Stimulated activated CD4-positive, alpha-beta T cell treated with anti-CD3 and anti-CD28 coated beads, Interleukin-15, amount 100 ng/mL, for 24 hours (primary cell): ENCODE data around the gene KIFC1.
"Not testable (repeated sequence)": the region's sequence is repeated elsewhere in the genome, so short reads cannot be mapped to it uniquely, and the experiment has no call there.

Experiments used
- DNase-seq: peaks from one replicate; pipeline ENCODE4 v3.0.0-alpha.2; 2020

Gene KIFC1

GRCh38 chr6:33391278-33391921, at the start of gene KIFC1:
TSS of gene KIFC1 (plus strand) at chr6:33391823. CDS start at chr6:33391986, 163 bp downstream.
- peak; percentile 99 for DNase-seq

- peak; percentile 11 for DNase-seq
Measured at GRCh38 chr6:33343606-33343952, 48.0 kb upstream of the KIFC1 start.

GRCh38 chr6:33343953-33344611, 47.5 kb upstream of the KIFC1 start:
- DNase-seq = peak; percentile 29

GRCh38 chr6:33344701-33345697, 46.6 kb upstream of the KIFC1 start:
- peak; percentile 69 for DNase-seq

- not testable (repeated sequence) for DNase-seq
Measured at GRCh38 chr6:33346972-33347371, 44.7 kb upstream of the KIFC1 start.

- DNase-seq = no peak
Measured at GRCh38 chr6:33347816-33348215, 43.8 kb upstream of the KIFC1 start.

GRCh38 chr6:33355860-33356259, 35.8 kb upstream of the KIFC1 start:
- DNase-seq = not testable (repeated sequence)

GRCh38 chr6:33356295-33356694, 35.3 kb upstream of the KIFC1 start:
- no peak for DNase-seq

GRCh38 chr6:33357160-33357871, 34.3 kb upstream of the KIFC1 start:
- not testable (repeated sequence) for DNase-seq

GRCh38 chr6:33359331-33359730, 32.3 kb upstream of the KIFC1 start:
- no peak for DNase-seq

GRCh38 chr6:33363486-33363885, 28.1 kb upstream of the KIFC1 start:
- DNase-seq = not testable (repeated sequence)

- not testable (repeated sequence) for DNase-seq
Measured at GRCh38 chr6:33364475-33365205, 27.0 kb upstream of the KIFC1 start.

- not testable (repeated sequence) for DNase-seq
Measured at GRCh38 chr6:33365206-33365971, 26.2 kb upstream of the KIFC1 start.

- DNase-seq = no peak
Measured at GRCh38 chr6:33367009-33367714, 24.5 kb upstream of the KIFC1 start.

- not testable (repeated sequence) for DNase-seq
Measured at GRCh38 chr6:33367715-33368025, 24.0 kb upstream of the KIFC1 start.

GRCh38 chr6:33371901-33372300, 19.7 kb upstream of the KIFC1 start:
- DNase-seq = not testable (repeated sequence)

- no peak for DNase-seq
Measured at GRCh38 chr6:33372526-33373123, 19.0 kb upstream of the KIFC1 start.

GRCh38 chr6:33373960-33374910, 17.4 kb upstream of the KIFC1 start:
- DNase-seq = no peak

GRCh38 chr6:33375143-33375671, 16.4 kb upstream of the KIFC1 start:
- DNase-seq = no peak
